ENCODE measurements around the gene PRRG4. TPM values are rescaled to one million over a fixed set of nuclear protein-coding genes. Genes with fewer than 3 reads are reported as not detected.

PRRG4 gene
- total and polyA plus RNA-seq, 2 donors (not counting 3 experiments of a cell fraction or from before 2014, with no cell fraction given): 0.09 TPM; not detected in 1

DNA sequence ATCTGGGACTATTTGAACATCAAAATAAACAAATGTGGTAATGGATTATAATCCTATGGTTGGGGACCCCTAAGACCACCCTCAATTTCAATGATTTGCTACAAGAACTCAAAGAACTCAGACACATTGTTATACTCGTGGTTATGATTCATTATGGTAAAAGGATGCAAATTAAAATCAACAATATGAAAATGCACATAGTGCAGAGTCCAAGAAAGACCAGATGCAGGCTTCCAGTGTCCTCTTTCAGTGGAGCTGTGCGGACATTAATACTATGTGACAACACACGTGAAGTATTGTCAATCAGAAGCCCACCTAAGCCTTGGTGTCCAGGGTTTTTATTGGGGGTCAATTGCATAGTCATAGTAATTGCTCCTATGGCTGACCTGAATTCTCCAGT is 53.7 kb downstream of the PRRG4 start:
- ChIA-PET POLR2A (no interaction called here), CTCF (interaction anchor here (2.4 kb wide), 1 partner anchor 182 kb away, joined by 10 read pairs; no protein-coding TSS in a partner anchor)
- Histone ChIP-seq H3K9ac (replicated peaks; ENCODE audit: extremely low read depth, insufficient read depth, low read length) (no peak overlapping the region), H3K27ac (ENCODE audit: insufficient read depth, low read depth, low read length) (no peak overlapping the region), H3K36me3 (ENCODE audit: control insufficient read depth in 2 of 2, extremely low read depth in 1 of 2, insufficient read depth in 2 of 2, low read length in 2 of 2) (no peaks in the 10 kb centered on the region), H2AFZ (ENCODE audit: low read depth, low read length) (no peak overlapping the region), H3K9me1 (replicated peaks; ENCODE audit: control insufficient read depth, extremely low read depth, insufficient read depth, low read length) (no peaks in the 10 kb centered on the region), H3K4me3 (replicated peaks in 1 of 3; ENCODE audit: insufficient read depth in 1 of 3, low read depth in 1 of 3, low read length in 3 of 3) (no peak overlapping the region), H3K9me3 (replicated peaks; ENCODE audit: control insufficient read depth, insufficient read depth, low read length) (no peaks in the 10 kb centered on the region), H3K4me1 (ENCODE audit: control insufficient read depth, extremely low read depth, insufficient read depth, low read length) (no peaks in the 10 kb centered on the region), H3K79me2 (ENCODE audit: control insufficient read depth, insufficient read depth, low read length) (no peaks in the 10 kb centered on the region), H3K4me2 (ENCODE audit: insufficient read depth, low read length) (no peak overlapping the region), H3K27me3 (ENCODE audit: control insufficient read depth in 2 of 2, insufficient read depth in 2 of 2, low read length in 2 of 2) (peaks cover 6 to 10% of the 10 kb centered on the region in 2 experiments), H4K20me1 (replicated peaks; ENCODE audit: control insufficient read depth, extremely low read depth, insufficient read depth, low read length) (no peaks in the 10 kb centered on the region)
- FAIRE-seq (no peak), DNase-seq (ENCODE audit: low read depth, low spot score) (no peak)
- dilution Hi-C loops (cut with MboI; ENCODE audit: extremely low pct_ligation_motif_present, low sequenced_read_pairs): no loop called here
- BruUV-seq (replicated peaks): no TSS peak
- intact Hi-C loops (cut with micrococcal nuclease): no loop called here
- TF ChIP-seq FOS (IDR thresholded peaks at IDR 0.05; ENCODE audit: borderline replicate concordance, insufficient read depth, low read length): no peak
- no peak for TF ChIP-seq POLR2AphosphoS5 (IDR thresholded peaks at IDR 0.05; ENCODE audit: insufficient read depth, low read depth, low read length)
- no peak for TF ChIP-seq MYC (IDR thresholded peaks at IDR 0.05; ENCODE audit: low read depth, low read length)
- no peak for TF ChIP-seq POLR2A (IDR thresholded peaks at IDR 0.05; ENCODE audit: low read depth, low read length)
- TF ChIP-seq EZH2 (IDR thresholded peaks at IDR 0.05; ENCODE audit: borderline replicate concordance, low read depth, low read length, severe bottlenecking): no peak
- TF ChIP-seq MAX (IDR thresholded peaks at IDR 0.05; ENCODE audit: insufficient read depth, insufficient read length): no peak
- no peak for TF ChIP-seq GATA2 (IDR thresholded peaks at IDR 0.05; ENCODE audit: insufficient read depth, insufficient read length, low read depth, low read length)
- TF ChIP-seq CTCF (IDR thresholded peaks at IDR 0.05; ENCODE audit: extremely low read depth in 1 of 2, insufficient read depth in 1 of 2, low read depth in 1 of 2, low read length in 2 of 2): no peak
- TF ChIP-seq JUN (IDR thresholded peaks at IDR 0.05; ENCODE audit: borderline replicate concordance, insufficient read depth, insufficient read length, low read depth): no peak
